GM18867 (cell line): ENCODE measurements around the gene ALG8.
"Not testable (repeated sequence)": the region's sequence is repeated elsewhere in the genome, so short reads cannot be mapped to it uniquely, and the experiment has no call there.

ENCODE experiments used
- ATAC-seq: cut with Tn5 transposase; IDR thresholded peaks from one replicate; pipeline ENCODE4 v1.9.1; 2021; ENCODE audit warnings: mild to moderate bottlenecking, moderate library complexity; ENCODE audit not compliant: unreplicated experiment

The ALG8 gene

DNA sequence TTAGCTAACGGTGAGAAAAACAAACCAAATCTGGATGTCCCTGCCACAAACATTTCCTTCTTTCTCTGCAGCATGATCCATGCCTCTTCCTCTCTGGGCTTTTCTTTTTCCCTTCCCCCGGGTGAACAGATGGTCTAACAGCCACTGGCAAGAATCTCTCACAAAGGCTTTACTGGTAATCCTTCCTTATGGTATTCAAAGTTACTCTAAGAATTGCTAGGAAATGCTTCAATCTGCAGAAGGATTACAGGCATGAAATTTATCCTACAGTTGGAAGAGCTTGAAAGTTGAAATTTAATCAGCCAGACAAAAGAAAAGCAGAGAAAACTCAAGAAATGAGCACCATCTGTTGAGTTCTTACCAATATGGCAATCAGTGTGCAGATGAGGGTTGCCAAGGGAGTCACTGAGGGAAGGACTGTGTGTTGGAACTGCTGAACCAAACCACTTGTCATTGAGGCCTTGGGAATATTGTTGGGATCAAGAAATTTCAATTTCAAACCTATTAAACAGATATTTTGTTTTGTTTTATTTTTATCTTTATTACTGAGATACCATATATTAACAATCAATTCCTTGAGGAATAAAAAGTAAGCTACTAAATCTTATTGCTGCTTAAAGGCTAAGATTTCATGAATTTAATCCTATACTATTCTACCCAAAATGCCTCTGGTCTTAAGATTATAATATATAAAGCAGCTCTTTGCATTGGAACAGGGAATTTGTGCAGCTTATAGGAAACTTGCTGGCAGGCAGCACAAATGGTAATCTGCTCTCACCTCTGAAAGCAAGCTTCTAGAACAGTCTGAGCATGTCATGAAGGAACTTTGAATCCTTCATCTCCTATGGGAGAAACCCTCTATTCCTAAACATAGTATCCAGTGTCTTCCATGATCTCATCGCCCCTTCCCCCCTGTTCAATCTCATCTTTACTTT, 30.1 kb downstream of the ALG8 start:
- ATAC-seq, result no peak

DNA sequence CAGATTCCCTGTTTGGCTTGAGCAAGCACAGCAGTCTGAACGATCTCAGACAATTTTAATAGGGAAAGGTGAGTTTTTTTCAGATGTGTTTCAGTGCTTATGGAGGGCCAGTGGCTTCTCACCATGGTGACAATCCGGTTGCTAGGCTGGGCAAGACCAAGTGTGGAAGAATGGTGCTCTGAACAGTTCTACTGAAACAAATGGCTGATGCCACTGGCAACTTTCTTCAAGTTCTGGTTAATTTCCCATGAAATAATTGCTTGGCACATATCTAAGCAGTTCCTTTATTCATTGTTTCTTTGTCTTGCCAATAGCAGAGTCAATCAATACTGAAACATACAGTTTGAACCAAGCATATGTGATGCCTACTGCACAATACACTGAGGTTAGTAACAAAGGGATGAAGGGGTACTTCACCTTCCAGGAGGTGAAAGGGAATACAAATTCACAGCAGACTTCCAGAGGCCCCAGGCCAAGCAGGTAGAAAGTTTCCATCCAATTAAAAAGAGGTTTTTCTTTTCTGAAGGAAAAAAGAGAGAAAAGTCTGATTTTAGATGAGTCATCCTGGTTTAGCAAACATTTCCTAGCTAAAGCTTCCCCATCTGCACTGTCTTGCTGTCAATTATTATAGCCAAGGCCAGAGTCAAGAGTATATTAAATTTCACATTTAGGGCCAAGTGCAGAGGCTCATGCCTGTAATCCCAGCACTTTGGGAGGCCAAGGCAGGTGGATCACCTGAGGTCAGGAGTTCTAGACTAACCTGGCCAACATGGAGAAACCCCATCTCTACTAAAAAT, 38.6 kb downstream of the ALG8 start:
- ATAC-seq, result no peak

DNA sequence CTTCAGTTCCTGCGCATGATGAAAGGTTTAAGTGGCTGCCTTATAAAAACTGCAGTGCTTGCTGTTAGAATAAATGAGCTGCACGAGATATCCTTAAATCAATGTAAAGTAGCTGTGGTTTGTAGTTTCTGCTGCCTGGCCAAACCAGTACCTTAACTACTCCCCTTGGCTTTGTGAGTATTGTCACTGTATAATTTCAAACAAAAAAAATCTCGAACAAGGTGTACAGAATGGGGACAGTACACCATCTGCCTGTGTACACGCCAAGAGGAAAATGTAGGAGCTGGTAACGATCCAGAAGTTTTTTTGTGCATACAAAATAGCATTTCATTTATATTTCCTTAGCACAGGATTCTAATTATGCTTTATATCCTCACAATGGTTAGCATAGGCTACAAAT, 39.2 kb downstream of the ALG8 start:
- ATAC-seq, result no peak

DNA sequence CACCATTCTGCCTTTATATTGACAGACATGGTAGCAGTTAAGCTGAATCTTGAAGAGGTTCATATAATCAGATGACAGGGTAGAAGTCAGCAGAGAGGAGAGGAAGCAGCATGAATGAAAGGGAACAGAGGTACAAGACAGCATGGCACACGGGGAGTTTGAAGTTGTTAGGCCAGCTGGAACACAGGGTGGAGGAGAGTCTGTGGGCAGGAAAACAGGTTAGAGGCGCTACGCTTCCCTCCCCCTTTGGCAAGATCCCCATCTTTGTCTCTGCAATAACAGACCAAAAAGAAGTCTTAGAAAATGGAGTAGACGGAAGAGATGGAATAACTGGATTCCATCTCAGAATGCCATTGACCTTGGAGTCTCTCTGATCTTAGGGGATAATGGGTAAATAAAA, 39.8 kb downstream of the ALG8 start:
- ATAC-seq, result no peak

DNA sequence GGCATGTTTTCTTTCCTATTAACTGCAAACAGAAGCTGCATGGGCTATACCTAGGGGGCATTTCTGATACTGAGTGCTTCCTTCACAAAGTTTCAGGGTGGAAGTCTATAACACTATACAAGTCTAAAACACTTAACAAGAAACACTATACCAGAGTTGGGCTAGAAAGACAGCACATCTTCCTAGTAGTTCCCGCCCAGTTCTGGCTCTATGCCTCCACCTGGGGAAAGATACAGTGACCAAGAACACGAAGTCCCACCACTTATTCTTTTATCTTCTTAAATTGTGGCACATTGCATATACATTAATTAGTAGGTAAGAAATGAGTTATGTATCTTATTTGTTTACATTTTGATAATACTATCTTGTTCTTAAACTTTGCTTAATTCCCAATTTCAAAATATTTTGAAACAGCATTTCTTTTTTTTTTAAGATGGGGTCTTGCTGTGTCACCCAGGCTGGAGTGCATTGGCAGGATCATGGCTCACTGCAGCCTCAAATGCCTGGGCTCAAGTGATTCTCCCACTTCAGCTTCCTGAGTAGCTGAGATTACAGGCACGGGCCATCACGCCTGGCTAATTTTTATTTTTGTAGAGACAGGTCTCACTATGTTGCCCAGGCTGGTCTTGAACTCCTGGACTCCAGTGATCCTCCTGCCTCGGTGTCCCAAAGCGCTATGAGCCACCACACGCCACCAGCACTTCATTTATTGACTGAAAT, 41.6 kb downstream of the ALG8 start:
- ATAC-seq, result no peak

GRCh38 chr11:78094250-78094649, 45.2 kb downstream of the ALG8 start:
- ATAC-seq, result no peak

DNA sequence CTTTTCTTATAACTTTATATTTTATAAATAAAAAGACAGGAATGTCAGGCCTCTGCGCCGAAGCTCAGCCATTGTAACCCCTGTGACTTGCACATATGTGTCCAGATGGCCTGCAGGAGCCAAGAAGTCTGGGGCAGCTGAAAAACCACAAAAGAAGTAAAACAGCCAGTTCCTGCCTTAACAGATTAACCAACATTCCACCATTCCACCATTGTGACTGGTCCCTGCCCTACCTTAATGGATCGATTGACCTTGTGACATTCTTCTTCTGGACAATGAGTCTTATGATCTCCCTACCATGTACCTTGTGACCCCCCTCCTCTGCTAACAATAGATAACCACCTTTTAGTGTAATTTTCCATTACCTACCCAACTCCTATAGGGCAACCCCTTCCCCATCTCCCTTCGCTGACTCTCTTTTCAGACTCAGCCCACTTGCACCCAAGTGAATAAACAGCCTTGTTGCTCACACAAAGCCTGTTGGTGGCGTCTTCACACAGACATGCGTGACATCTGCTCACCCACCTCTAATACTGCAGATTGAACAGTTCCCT, 52.8 kb downstream of the ALG8 start:
- ATAC-seq, result not testable (repeated sequence)

- no peak for ATAC-seq
Observed at GRCh38 chr11:78085972-78086371, 53.5 kb downstream of the ALG8 start.

- ATAC-seq, result not testable (repeated sequence)
Observed at GRCh38 chr11:78084506-78084905, 54.9 kb downstream of the ALG8 start.

- ATAC-seq, result no peak
Observed at GRCh38 chr11:78083021-78083420, 56.4 kb downstream of the ALG8 start.

GRCh38 chr11:78082146-78082545, 57.3 kb downstream of the ALG8 start:
- no peak for ATAC-seq

DNA sequence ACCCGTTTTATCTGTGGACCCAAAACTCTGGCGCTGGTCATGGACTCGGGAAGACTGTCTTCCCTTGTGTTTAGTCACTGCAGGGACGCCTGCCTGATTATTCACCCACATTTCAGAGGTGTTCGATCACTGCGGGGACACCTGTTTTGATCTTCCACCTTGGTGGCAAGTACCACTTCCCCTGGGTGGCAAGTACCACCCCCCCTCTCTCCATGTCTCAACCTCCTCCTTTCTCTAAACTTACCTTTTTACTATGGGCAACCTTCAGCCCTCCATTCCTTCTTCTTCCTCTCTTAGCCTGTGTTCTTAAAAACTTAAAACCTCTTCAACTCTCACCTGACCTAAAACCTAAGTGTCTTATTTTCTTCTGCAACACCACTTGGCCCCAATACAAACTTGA, 57.8 kb downstream of the ALG8 start:
- no peak for ATAC-seq

GRCh38 chr11:78080818-78081495, 58.5 kb downstream of the ALG8 start:
- ATAC-seq, result no peak

DNA sequence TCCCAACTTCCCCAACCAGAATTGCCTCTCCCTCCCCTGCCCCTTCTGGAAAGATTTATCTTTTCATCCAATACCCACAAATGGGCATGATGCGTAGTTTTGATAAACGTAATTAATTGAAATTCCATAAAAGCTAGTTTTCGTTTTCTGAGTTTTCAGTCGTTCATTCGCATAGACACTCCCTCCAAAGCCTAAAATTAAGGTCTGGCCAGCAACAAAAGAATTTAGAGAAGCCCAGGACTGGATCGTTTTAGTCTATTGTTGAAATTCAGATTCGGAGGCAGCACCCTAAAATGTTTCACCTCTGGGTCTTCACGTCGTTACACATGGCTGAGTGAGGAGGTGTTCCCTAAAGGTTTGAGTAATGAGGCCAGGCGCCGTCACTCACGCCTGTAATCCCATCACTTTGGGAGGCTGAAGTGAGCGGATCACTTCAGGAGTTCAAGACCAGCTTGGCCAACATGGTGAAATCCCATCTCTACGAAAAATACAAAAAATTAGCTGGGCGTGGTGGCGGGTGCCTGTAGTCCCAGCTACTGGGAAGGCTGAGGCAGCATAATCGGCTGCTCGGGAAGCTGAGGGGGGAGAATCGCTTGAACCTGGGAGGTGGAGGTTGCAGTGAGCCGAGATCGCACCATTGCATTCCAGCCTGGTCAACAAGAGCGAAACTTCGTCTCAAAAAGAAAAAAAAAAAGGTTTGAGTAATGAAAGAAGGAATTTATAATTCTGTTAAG, 59.2 kb downstream of the ALG8 start:
- ATAC-seq, result no peak

- peak; percentile 85 for ATAC-seq
Observed at GRCh38 chr11:78079232-78080083, 60.0 kb downstream of the ALG8 start, which contains the start of gene NDUFC2. Gene NDUFC2, minus strand, starts transcription at chr11:78079862. Its CDS starts 118 bp downstream, at chr11:78079744.

GRCh38 chr11:78078218-78079167, 60.9 kb downstream of the ALG8 start:
- no peak for ATAC-seq

- not testable (repeated sequence) for ATAC-seq
Observed at GRCh38 chr11:78077592-78077991, 61.8 kb downstream of the ALG8 start.
